Measurements from ENCODE around the gene NPTN. TPM values are rescaled to one million over a fixed set of nuclear protein-coding genes. Genes with fewer than 3 reads are reported as not detected.

The NPTN gene
- total RNA-seq, 2 experiments from 2014 or later: 46.7 to 49.8 TPM

GRCh38 chr15:73600413-73601335, 32.5 kb downstream of the NPTN start:
- intact Hi-C loops (cut with micrococcal nuclease): no loop called here
- H3K4me1 Mint-ChIP-seq (ENCODE audit: low read depth): peaks cover 25% of the 10 kb centered on the region
- peaks cover 3% of the 10 kb centered on the region for H3K36me3 Mint-ChIP-seq
- POLR2A ChIA-PET: no interaction called here
- no peak overlapping the region for H3K4me3 Mint-ChIP-seq
- no peak overlapping the region for H3K27ac Mint-ChIP-seq
- H3K27me3 Mint-ChIP-seq: no peaks in the 10 kb centered on the region
- no peaks in the 10 kb centered on the region for H3K9me3 Mint-ChIP-seq
- no peak for DNase-seq
- CTCF ChIA-PET: interaction anchor here (1.8 kb wide), 1 partner anchor 35 kb away, joined by 6 read pairs; no protein-coding TSS in a partner anchor

- H3K4me3 Mint-ChIP-seq: no peak overlapping the region
- H3K27me3 Mint-ChIP-seq: no peaks in the 10 kb centered on the region
- intact Hi-C loops (cut with micrococcal nuclease): no loop called here
- POLR2A ChIA-PET: no interaction called here
- no peak for DNase-seq
- peaks cover 31% of the 10 kb centered on the region for H3K4me1 Mint-ChIP-seq (ENCODE audit: low read depth)
- H3K9me3 Mint-ChIP-seq: no peaks in the 10 kb centered on the region
- no peak overlapping the region for H3K27ac Mint-ChIP-seq
- peaks cover 3% of the 10 kb centered on the region for H3K36me3 Mint-ChIP-seq
- CTCF ChIA-PET: interaction anchor here (1.8 kb wide), 1 partner anchor 36 kb away, joined by 6 read pairs; no protein-coding TSS in a partner anchor
Measured at GRCh38 chr15:73599934-73600333, 33.3 kb downstream of the NPTN start.

GRCh38 chr15:73598530-73599160, 34.5 kb downstream of the NPTN start:
- DNase-seq: no peak
- peaks cover 27% of the 10 kb centered on the region for H3K4me1 Mint-ChIP-seq (ENCODE audit: low read depth)
- H3K36me3 Mint-ChIP-seq: peaks cover 2% of the 10 kb centered on the region
- CTCF ChIA-PET: interaction anchor here (1.6 kb wide), 1 partner anchor 38 kb away, joined by 6 read pairs; no protein-coding TSS in a partner anchor
- no peak overlapping the region for H3K27ac Mint-ChIP-seq
- POLR2A ChIA-PET: interaction anchor here (0.5 kb wide), 1 partner anchor 710 kb away, joined by 4 read pairs; no protein-coding TSS in a partner anchor
- H3K9me3 Mint-ChIP-seq: no peaks in the 10 kb centered on the region
- no peak overlapping the region for H3K4me3 Mint-ChIP-seq
- H3K27me3 Mint-ChIP-seq: no peaks in the 10 kb centered on the region
- intact Hi-C loops (cut with micrococcal nuclease): no loop called here

GRCh38 chr15:73597036-73597638, 36.1 kb downstream of the NPTN start:
- Mint-ChIP-seq H3K27me3 (no peaks in the 10 kb centered on the region), H3K4me3 (no peak overlapping the region), H3K4me1 (ENCODE audit: low read depth) (peaks cover 29% of the 10 kb centered on the region), H3K36me3 (peaks cover under 1% of the 10 kb centered on the region), H3K9me3 (no peaks in the 10 kb centered on the region), H3K27ac (no peak overlapping the region)
- ChIA-PET CTCF (interaction anchor here (1.3 kb wide), 1 partner anchor 36 kb away, joined by 5 read pairs; the partner anchor contains the start of gene NPTN), POLR2A (no interaction called here)
- intact Hi-C loops (cut with micrococcal nuclease): no loop called here
- DNase-seq: no peak

- Mint-ChIP-seq H3K4me1 (ENCODE audit: low read depth) (peaks cover 29% of the 10 kb centered on the region), H3K27ac (no peak overlapping the region), H3K36me3 (peaks cover 8% of the 10 kb centered on the region), H3K4me3 (no peak overlapping the region), H3K9me3 (no peaks in the 10 kb centered on the region), H3K27me3 (no peaks in the 10 kb centered on the region)
- intact Hi-C loops (cut with micrococcal nuclease): no loop called here
- CTCF ChIA-PET: interaction anchor here (0.7 kb wide), 1 partner anchor 40 kb away, joined by 3 read pairs; no protein-coding TSS in a partner anchor
- POLR2A ChIA-PET: no interaction called here
- no peak for DNase-seq
Measured at GRCh38 chr15:73596174-73596573, 37.0 kb downstream of the NPTN start.

GRCh38 chr15:73594109-73594508, 39.1 kb downstream of the NPTN start:
- Mint-ChIP-seq H3K9me3 (no peaks in the 10 kb centered on the region), H3K27me3 (no peaks in the 10 kb centered on the region), H3K27ac (no peak overlapping the region), H3K4me1 (ENCODE audit: low read depth) (peaks cover 26% of the 10 kb centered on the region), H3K4me3 (no peak overlapping the region), H3K36me3 (peaks cover 17% of the 10 kb centered on the region)
- ChIA-PET POLR2A (no interaction called here), CTCF (interaction anchor here (0.7 kb wide), 1 partner anchor 531 kb away, joined by 3 read pairs; no protein-coding TSS in a partner anchor)
- no peak for DNase-seq
- intact Hi-C loops (cut with micrococcal nuclease): no loop called here

GRCh38 chr15:73593304-73594074, 39.7 kb downstream of the NPTN start:
- Mint-ChIP-seq H3K4me1 (ENCODE audit: low read depth) (peaks cover 24% of the 10 kb centered on the region), H3K4me3 (no peak overlapping the region), H3K27ac (no peak overlapping the region), H3K36me3 (peaks cover 21% of the 10 kb centered on the region), H3K9me3 (no peaks in the 10 kb centered on the region), H3K27me3 (no peaks in the 10 kb centered on the region)
- intact Hi-C loops (cut with micrococcal nuclease): no loop called here
- CTCF ChIA-PET: interaction anchor here (0.8 to 1.0 kb wide), 2 partner anchors 33 to 43 kb away, joined by 3 read pairs; no protein-coding TSS in a partner anchor
- POLR2A ChIA-PET: no interaction called here
- DNase-seq: no peak

- POLR2A ChIA-PET: interaction anchor here (0.7 kb wide), 1 partner anchor 54 kb away, joined by 3 read pairs; no protein-coding TSS in a partner anchor
- Mint-ChIP-seq H3K27me3 (no peaks in the 10 kb centered on the region), H3K4me3 (no peak overlapping the region), H3K9me3 (no peaks in the 10 kb centered on the region), H3K4me1 (ENCODE audit: low read depth) (peaks cover 16% of the 10 kb centered on the region), H3K27ac (no peak overlapping the region), H3K36me3 (peaks cover 42% of the 10 kb centered on the region)
- intact Hi-C loops (cut with micrococcal nuclease): no loop called here
- CTCF ChIA-PET: interaction anchor here (1.2 kb wide), 1 partner anchor 46 kb away, joined by 8 read pairs; no protein-coding TSS in a partner anchor
- no peak for DNase-seq
Measured at GRCh38 chr15:73590263-73590662, 42.9 kb downstream of the NPTN start.

GRCh38 chr15:73589766-73590165, 43.4 kb downstream of the NPTN start:
- Mint-ChIP-seq H3K36me3 (peaks cover 46% of the 10 kb centered on the region), H3K4me3 (no peak overlapping the region), H3K4me1 (ENCODE audit: low read depth) (peaks cover 13% of the 10 kb centered on the region), H3K9me3 (no peaks in the 10 kb centered on the region), H3K27ac (no peak overlapping the region), H3K27me3 (no peaks in the 10 kb centered on the region)
- no peak for DNase-seq
- CTCF ChIA-PET: interaction anchor here (1.2 kb wide), 1 partner anchor 47 kb away, joined by 8 read pairs; no protein-coding TSS in a partner anchor
- POLR2A ChIA-PET: no interaction called here
- intact Hi-C loops (cut with micrococcal nuclease): no loop called here

GRCh38 chr15:73585871-73586654, 47.1 kb downstream of the NPTN start:
- ChIA-PET POLR2A (no interaction called here), CTCF (interaction anchor here (0.8 to 2.4 kb wide), 2 partner anchors 26 to 50 kb away, joined by 4 to 10 read pairs; no protein-coding TSS in a partner anchor)
- Mint-ChIP-seq H3K36me3 (peaks cover 49% of the 10 kb centered on the region), H3K27me3 (no peaks in the 10 kb centered on the region), H3K4me3 (no peak overlapping the region), H3K9me3 (no peaks in the 10 kb centered on the region), H3K4me1 (ENCODE audit: low read depth) (peaks cover 15% of the 10 kb centered on the region), H3K27ac (no peak overlapping the region)
- no peak for DNase-seq
- intact Hi-C loops (cut with micrococcal nuclease): no loop called here

Measured in activated CD4-positive, alpha-beta memory T cell treated with anti-CD3 and anti-CD28 coated beads for 36 hours (primary cell).